Liver (tissue), 3 donors: ENCODE data around the gene SLC26A9.

Experiments
- EGR1 ChIP-seq, 2 donors: IDR thresholded peaks; 2 replicates each; pipeline ENCODE4 v1.6.1; 2016 to 2018; ENCODE audit warnings: antibody characterized with exemption in 2 of 2, low read depth in 2 of 2
- FOXA1 ChIP-seq: IDR thresholded peaks from 2 replicates; pipeline ENCODE4 v1.6.1; 2016; ENCODE audit warnings: antibody characterized with exemption
- NR2F2 ChIP-seq: IDR thresholded peaks from 2 replicates; pipeline ENCODE4 v1.6.1; 2016; ENCODE audit warnings: antibody characterized with exemption
- RAD21 ChIP-seq, 2 donors: IDR thresholded peaks; 2 replicates each; pipeline ENCODE4 v1.6.1; 2016; ENCODE audit warnings: antibody characterized with exemption in 2 of 2, mild to moderate bottlenecking in 2 of 2
- SP1 ChIP-seq: IDR thresholded peaks from 2 replicates; pipeline ENCODE4 v1.6.1; 2018; ENCODE audit warnings: antibody characterized with exemption, mild to moderate bottlenecking
- TAF1 ChIP-seq: conservative IDR thresholded peaks from 2 replicates; pipeline ENCODE4 v1.6.1; 2016; ENCODE audit warnings: antibody characterized with exemption, mild to moderate bottlenecking
- TF ChIP-seq, protein P1 (sequence below): fragments of 150-350 bp; IDR thresholded peaks from 2 replicates; pipeline ENCODE4 v1.5.1; 2017; ENCODE audit warnings: improper control_type of control experiment, low read depth, low read length; ENCODE audit not compliant: missing input control
- TF ChIP-seq, protein P2 (sequence below): IDR thresholded peaks from 2 replicates; pipeline ENCODE4 v1.6.1; 2016; ENCODE audit warnings: antibody characterized with exemption
- TF ChIP-seq, protein P3 (sequence below): IDR thresholded peaks from 2 replicates; pipeline ENCODE4 v1.6.1; 2016; ENCODE audit warnings: antibody characterized with exemption, mild to moderate bottlenecking
- donor health status: healthy.
- donor health status: healthy.

DNA sequence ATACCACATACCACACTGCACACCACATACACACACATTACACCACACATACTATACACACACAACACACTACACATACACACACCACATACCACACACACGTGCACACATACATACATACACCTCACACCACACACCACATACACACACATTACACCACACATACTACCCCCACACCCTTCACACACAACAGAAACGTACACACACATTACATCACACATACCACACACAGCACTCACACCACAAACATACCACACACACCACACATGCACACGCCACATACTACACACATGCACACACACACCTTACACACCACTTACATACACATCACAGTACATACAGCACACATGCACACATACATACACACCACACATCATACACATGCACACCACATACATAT lies 31.5 kb upstream of the SLC26A9 start:
- TF ChIP-seq, protein P1, sequence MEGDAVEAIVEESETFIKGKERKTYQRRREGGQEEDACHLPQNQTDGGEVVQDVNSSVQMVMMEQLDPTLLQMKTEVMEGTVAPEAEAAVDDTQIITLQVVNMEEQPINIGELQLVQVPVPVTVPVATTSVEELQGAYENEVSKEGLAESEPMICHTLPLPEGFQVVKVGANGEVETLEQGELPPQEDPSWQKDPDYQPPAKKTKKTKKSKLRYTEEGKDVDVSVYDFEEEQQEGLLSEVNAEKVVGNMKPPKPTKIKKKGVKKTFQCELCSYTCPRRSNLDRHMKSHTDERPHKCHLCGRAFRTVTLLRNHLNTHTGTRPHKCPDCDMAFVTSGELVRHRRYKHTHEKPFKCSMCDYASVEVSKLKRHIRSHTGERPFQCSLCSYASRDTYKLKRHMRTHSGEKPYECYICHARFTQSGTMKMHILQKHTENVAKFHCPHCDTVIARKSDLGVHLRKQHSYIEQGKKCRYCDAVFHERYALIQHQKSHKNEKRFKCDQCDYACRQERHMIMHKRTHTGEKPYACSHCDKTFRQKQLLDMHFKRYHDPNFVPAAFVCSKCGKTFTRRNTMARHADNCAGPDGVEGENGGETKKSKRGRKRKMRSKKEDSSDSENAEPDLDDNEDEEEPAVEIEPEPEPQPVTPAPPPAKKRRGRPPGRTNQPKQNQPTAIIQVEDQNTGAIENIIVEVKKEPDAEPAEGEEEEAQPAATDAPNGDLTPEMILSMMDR: no peak
- no peak for TF ChIP-seq NR2F2
- no peak for TF ChIP-seq FOXA1
- TF ChIP-seq EGR1 (IDR thresholded peaks at IDR 0.05; ENCODE audit: low read depth in 2 of 2): no peak
- TF ChIP-seq RAD21 (IDR thresholded peaks at IDR 0.05): no peak
- TF ChIP-seq, protein P2, sequence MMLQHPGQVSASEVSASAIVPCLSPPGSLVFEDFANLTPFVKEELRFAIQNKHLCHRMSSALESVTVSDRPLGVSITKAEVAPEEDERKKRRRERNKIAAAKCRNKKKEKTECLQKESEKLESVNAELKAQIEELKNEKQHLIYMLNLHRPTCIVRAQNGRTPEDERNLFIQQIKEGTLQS: no peak
- TF ChIP-seq, protein P3, sequence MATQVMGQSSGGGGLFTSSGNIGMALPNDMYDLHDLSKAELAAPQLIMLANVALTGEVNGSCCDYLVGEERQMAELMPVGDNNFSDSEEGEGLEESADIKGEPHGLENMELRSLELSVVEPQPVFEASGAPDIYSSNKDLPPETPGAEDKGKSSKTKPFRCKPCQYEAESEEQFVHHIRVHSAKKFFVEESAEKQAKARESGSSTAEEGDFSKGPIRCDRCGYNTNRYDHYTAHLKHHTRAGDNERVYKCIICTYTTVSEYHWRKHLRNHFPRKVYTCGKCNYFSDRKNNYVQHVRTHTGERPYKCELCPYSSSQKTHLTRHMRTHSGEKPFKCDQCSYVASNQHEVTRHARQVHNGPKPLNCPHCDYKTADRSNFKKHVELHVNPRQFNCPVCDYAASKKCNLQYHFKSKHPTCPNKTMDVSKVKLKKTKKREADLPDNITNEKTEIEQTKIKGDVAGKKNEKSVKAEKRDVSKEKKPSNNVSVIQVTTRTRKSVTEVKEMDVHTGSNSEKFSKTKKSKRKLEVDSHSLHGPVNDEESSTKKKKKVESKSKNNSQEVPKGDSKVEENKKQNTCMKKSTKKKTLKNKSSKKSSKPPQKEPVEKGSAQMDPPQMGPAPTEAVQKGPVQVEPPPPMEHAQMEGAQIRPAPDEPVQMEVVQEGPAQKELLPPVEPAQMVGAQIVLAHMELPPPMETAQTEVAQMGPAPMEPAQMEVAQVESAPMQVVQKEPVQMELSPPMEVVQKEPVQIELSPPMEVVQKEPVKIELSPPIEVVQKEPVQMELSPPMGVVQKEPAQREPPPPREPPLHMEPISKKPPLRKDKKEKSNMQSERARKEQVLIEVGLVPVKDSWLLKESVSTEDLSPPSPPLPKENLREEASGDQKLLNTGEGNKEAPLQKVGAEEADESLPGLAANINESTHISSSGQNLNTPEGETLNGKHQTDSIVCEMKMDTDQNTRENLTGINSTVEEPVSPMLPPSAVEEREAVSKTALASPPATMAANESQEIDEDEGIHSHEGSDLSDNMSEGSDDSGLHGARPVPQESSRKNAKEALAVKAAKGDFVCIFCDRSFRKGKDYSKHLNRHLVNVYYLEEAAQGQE: no peak
- no peak for TF ChIP-seq SP1
- no peak for TF ChIP-seq TAF1
